ENCODE measurements around the gene ATF7. TPM values are rescaled to one million over a fixed set of nuclear protein-coding genes. Genes with fewer than 3 reads are reported as not detected.
A peak's percentile ranks its signal among the peaks of the same experiment; 100 is the strongest.

The ATF7 gene
- total and polyA plus RNA-seq, 2 of the 4 experiments (the other 2 are of a cell fraction), result 7.0 to 16.3 TPM

GRCh38 chr12:53480491-53481442 lies 145.4 kb downstream of the ATF7 start:
- Histone ChIP-seq H3K27ac (ENCODE audit: insufficient read depth, low read length) (peak overlapping the region; percentile 29; the same call in 1 of the 2 replicates), H3K9me1 (ENCODE audit: insufficient read depth, low read length) (peaks cover 8% of the 10 kb centered on the region; the same call in 1 of the 2 replicates), H3K14ac (replicated peaks; ENCODE audit: low read depth, low read length) (no peak overlapping the region; the same call in 1 of the 2 replicates), H2BK5ac (ENCODE audit: low read depth, low read length, poor library complexity, severe bottlenecking) (no peak overlapping the region), H3K79me1 (ENCODE audit: low read depth in 1 of 2, low read length in 2 of 2) (peaks cover 32 to 87% of the 10 kb centered on the region in 2 experiments), H2BK20ac (ENCODE audit: low read depth, low read length) (no peak overlapping the region), H4K8ac (ENCODE audit: low read depth in 2 of 2, low read length in 2 of 2) (no peak overlapping the region), H3K9me3 (ENCODE audit: control insufficient read depth, insufficient read depth, low read length) (no peaks in the 10 kb centered on the region), H3K9ac (ENCODE audit: low read depth, low read length) (no peak overlapping the region), H4K5ac (ENCODE audit: low read depth, low read length) (no peak overlapping the region), H3K18ac (ENCODE audit: low read depth, low read length) (no peak overlapping the region), H3K27me3 (ENCODE audit: control insufficient read depth, insufficient read depth, low read length) (no peaks in the 10 kb centered on the region), H3K4ac (ENCODE audit: low read depth, low read length) (no peak overlapping the region), H2BK120ac (ENCODE audit: low read depth, low read length) (no peak overlapping the region), H2BK15ac (ENCODE audit: low read depth, low read length) (no peak overlapping the region), H2AK5ac (ENCODE audit: low read depth, low read length) (no peak overlapping the region; the same call in 1 of the 2 replicates), H3K4me1 (ENCODE audit: control insufficient read depth, insufficient read depth, low read length) (peaks cover 17% of the 10 kb centered on the region), H2AK9ac (replicated peaks; ENCODE audit: low read depth, low read length, poor library complexity) (no peak overlapping the region), H3K56ac (ENCODE audit: extremely low read depth, insufficient read depth, low read length) (no peak overlapping the region), H4K91ac (ENCODE audit: insufficient read depth, low read depth, low read length) (no peak overlapping the region), H3K36me3 (ENCODE audit: control insufficient read depth, insufficient read depth, low read length) (peaks cover 79% of the 10 kb centered on the region), H4K20me1 (ENCODE audit: insufficient read depth, low read length) (peaks cover 87% of the 10 kb centered on the region), H3K4me2 (ENCODE audit: low read depth, low read length) (no peak overlapping the region), H3K23ac (ENCODE audit: low read depth, low read length) (no peak overlapping the region), H2AFZ (replicated peaks; ENCODE audit: low read length, poor library complexity) (no peak overlapping the region), H3K4me3 (ENCODE audit: insufficient read depth, low read depth, low read length) (no peak overlapping the region)
- dilution Hi-C loops (cut with HindIII; ENCODE audit: low sequenced_read_pairs, unreplicated experiment) (no loop called here), intact Hi-C loops (cut with micrococcal nuclease) (no loop called here), in situ Hi-C loops (cut with MboI; ENCODE audit: low sequenced_read_pairs) (no loop called here)
- no peak for ATAC-seq (ENCODE audit: low read depth)
- no TSS peak for BruUV-seq (replicated peaks)
- no peak for TF ChIP-seq RAD21 (IDR thresholded peaks at IDR 0.05; ENCODE audit: low read length)
- 0 out of 2 replicates have a peak, but pooled peaks have one; percentile 1 for TF ChIP-seq POLR2A (IDR thresholded peaks at IDR 0.05; ENCODE audit: low read depth, low read length)
- no peak for TF ChIP-seq USF2 (IDR thresholded peaks at IDR 0.05; ENCODE audit: low read depth, low read length)
- ChIA-PET POLR2A (ENCODE audit: unreplicated experiment) (no interaction called here), CTCF (interaction anchor here (0.7 to 1.7 kb wide), 3 partner anchors 11 to 159 kb away, joined by 3 to 14 read pairs (median 3); no protein-coding TSS in a partner anchor)
- DNase-seq, result no peak
- WGBS, 2 experiments (ENCODE audit: extremely low coverage in 2 of 2, insufficient read length in 1 of 2), result no CpG with 5 or more reads among the region's 12 CpGs

Measured in IMR-90 (cell line).